T-helper 17 cell (primary cell): ENCODE measurements around the gene ECE1. TPM values are rescaled to one million over a fixed set of nuclear protein-coding genes. Genes with fewer than 3 reads are reported as not detected.
A peak's percentile ranks its signal among the peaks of the same experiment; 100 is the strongest.

Experiments
- ATAC-seq: fragments of 150-1000 bp; cut with Tn5 transposase; 2 replicates; pipeline ENCODE4 v1.10.0; 2021; ENCODE audit warnings: mild to moderate bottlenecking, moderate library complexity
- DNase-seq, 3 donors: peaks; one replicate each; pipeline versions ENCODE4 v3.0.0 to v3.0.0-alpha.2; 2020 to 2021
- H3K9me3 ChIP-seq: one replicate; pipeline ENCODE4 v1.7.0; 2013; ENCODE audit warnings: low read length, mild to moderate bottlenecking; ENCODE audit not compliant: control insufficient read depth, poor library complexity, severe bottlenecking
- H3K27ac Mint-ChIP-seq: one replicate; pipeline ENCODE4 v1.8.0; 2022; ENCODE audit warnings: mild to moderate bottlenecking, moderate library complexity, mixed read lengths
- H3K27me3 Mint-ChIP-seq: one replicate; pipeline ENCODE4 v1.8.0; 2022; ENCODE audit warnings: mixed read lengths
- H3K36me3 Mint-ChIP-seq: one replicate; pipeline ENCODE4 v1.8.0; 2022; ENCODE audit warnings: low read depth, mixed read lengths
- H3K4me1 Mint-ChIP-seq: one replicate; pipeline ENCODE4 v1.8.0; 2022; ENCODE audit warnings: mild to moderate bottlenecking, mixed read lengths
- H3K4me3 Mint-ChIP-seq: one replicate; pipeline ENCODE4 v1.8.0; 2022; ENCODE audit warnings: mild to moderate bottlenecking, moderate library complexity, mixed read lengths
- total RNA-seq, 4 donors: library from RNA in 2 of 4; stranded (reverse) in 2 of 4; gene quantifications; one replicate each; pipeline ENCODE4 v1.2.3 and lab custom pipeline; 2022 to 2026

The ECE1 gene
- total RNA-seq, 2 donors from 2014 or later: 116 to 117 TPM

- peaks cover 2% of the 10 kb centered on the region for H3K36me3 Mint-ChIP-seq
Measured at GRCh38 chr1:21271550-21271949, 18.7 kb downstream of the ECE1 start.

GRCh38 chr1:21270086-21270689 lies 20.1 kb downstream of the ECE1 start:
- H3K4me1 Mint-ChIP-seq: peaks cover 15% of the 10 kb centered on the region
- H3K4me3 Mint-ChIP-seq: peak overlapping the region; percentile 9
- ATAC-seq: peak; percentile 93
- H3K9me3 ChIP-seq: no peaks in the 10 kb centered on the region
- peak overlapping the region; percentile 62 for H3K27ac Mint-ChIP-seq
- no peaks in the 10 kb centered on the region for H3K27me3 Mint-ChIP-seq
- peaks cover 2% of the 10 kb centered on the region for H3K36me3 Mint-ChIP-seq
- peak; percentile 67 to 90 (median 69) for DNase-seq

More at GRCh38 chr1:21271550-21271949, 18.7 kb downstream of the ECE1 start:
- Mint-ChIP-seq H3K4me1 (peaks cover 17% of the 10 kb centered on the region), H3K4me3 (no peak overlapping the region), H3K27me3 (no peaks in the 10 kb centered on the region), H3K27ac (peak overlapping the region; percentile 66)
- no peaks in the 10 kb centered on the region for H3K9me3 ChIP-seq
- ATAC-seq (no peak), DNase-seq (no peak)

GRCh38 chr1:21269461-21270085 lies 20.7 kb downstream of the ECE1 start:
- H3K27ac Mint-ChIP-seq: peak overlapping the region; percentile 62
- ATAC-seq: no peak

GRCh38 chr1:21268281-21269239 lies 21.7 kb downstream of the ECE1 start:
- ATAC-seq (no peak), DNase-seq (no peak)
- H3K27me3 Mint-ChIP-seq: no peaks in the 10 kb centered on the region
- H3K36me3 Mint-ChIP-seq: peaks cover 4% of the 10 kb centered on the region
- peaks cover 20% of the 10 kb centered on the region for H3K4me1 Mint-ChIP-seq
- no peak overlapping the region for H3K27ac Mint-ChIP-seq
- no peaks in the 10 kb centered on the region for H3K9me3 ChIP-seq
- H3K4me3 Mint-ChIP-seq: no peak overlapping the region

More at GRCh38 chr1:21269461-21270085, 20.7 kb downstream of the ECE1 start:
- no peaks in the 10 kb centered on the region for H3K9me3 ChIP-seq
- peaks cover 4% of the 10 kb centered on the region for H3K36me3 Mint-ChIP-seq
- H3K4me1 Mint-ChIP-seq: peaks cover 19% of the 10 kb centered on the region
- H3K4me3 Mint-ChIP-seq: no peak overlapping the region
- no peak for DNase-seq
- no peaks in the 10 kb centered on the region for H3K27me3 Mint-ChIP-seq

- no peak for DNase-seq
- ATAC-seq: no peak
Measured at GRCh38 chr1:21267191-21268077, 22.8 kb downstream of the ECE1 start.

GRCh38 chr1:21266119-21266774 lies 24.0 kb downstream of the ECE1 start:
- ATAC-seq (no peak), DNase-seq (no peak)
- no peak overlapping the region for H3K27ac Mint-ChIP-seq
- no peaks in the 10 kb centered on the region for H3K27me3 Mint-ChIP-seq
- H3K4me3 Mint-ChIP-seq: no peak overlapping the region
- H3K9me3 ChIP-seq: no peaks in the 10 kb centered on the region
- peaks cover 4% of the 10 kb centered on the region for H3K36me3 Mint-ChIP-seq
- peaks cover 28% of the 10 kb centered on the region for H3K4me1 Mint-ChIP-seq

More at GRCh38 chr1:21267191-21268077, 22.8 kb downstream of the ECE1 start:
- H3K27ac Mint-ChIP-seq: peak overlapping the region; percentile 11
- H3K4me1 Mint-ChIP-seq: peaks cover 20% of the 10 kb centered on the region
- H3K27me3 Mint-ChIP-seq: no peaks in the 10 kb centered on the region
- no peak overlapping the region for H3K4me3 Mint-ChIP-seq
- peaks cover 4% of the 10 kb centered on the region for H3K36me3 Mint-ChIP-seq
- no peaks in the 10 kb centered on the region for H3K9me3 ChIP-seq

GRCh38 chr1:21265644-21266043 lies 24.6 kb downstream of the ECE1 start:
- no peaks in the 10 kb centered on the region for H3K9me3 ChIP-seq
- DNase-seq: no peak
- no peak for ATAC-seq
- H3K4me1 Mint-ChIP-seq: peaks cover 32% of the 10 kb centered on the region
- no peaks in the 10 kb centered on the region for H3K27me3 Mint-ChIP-seq
- no peak overlapping the region for H3K4me3 Mint-ChIP-seq
- H3K27ac Mint-ChIP-seq: no peak overlapping the region
- H3K36me3 Mint-ChIP-seq: peaks cover 9% of the 10 kb centered on the region

- H3K4me1 Mint-ChIP-seq: peaks cover 32% of the 10 kb centered on the region
- DNase-seq: no peak
- H3K27me3 Mint-ChIP-seq: no peaks in the 10 kb centered on the region
- peaks cover 9% of the 10 kb centered on the region for H3K36me3 Mint-ChIP-seq
- no peak for ATAC-seq
- H3K27ac Mint-ChIP-seq: no peak overlapping the region
- H3K4me3 Mint-ChIP-seq: no peak overlapping the region
- no peaks in the 10 kb centered on the region for H3K9me3 ChIP-seq
Measured at GRCh38 chr1:21264898-21265297, 25.4 kb downstream of the ECE1 start.

GRCh38 chr1:21263653-21264225 lies 26.5 kb downstream of the ECE1 start:
- Mint-ChIP-seq H3K27ac (no peak overlapping the region), H3K4me1 (peaks cover 40% of the 10 kb centered on the region), H3K4me3 (no peak overlapping the region), H3K36me3 (peaks cover 9% of the 10 kb centered on the region), H3K27me3 (no peaks in the 10 kb centered on the region)
- no peak for DNase-seq
- ATAC-seq: no peak
- no peaks in the 10 kb centered on the region for H3K9me3 ChIP-seq

- DNase-seq (no peak), ATAC-seq (no peak)
- no peak overlapping the region for H3K4me3 Mint-ChIP-seq
- H3K36me3 Mint-ChIP-seq: peaks cover 11% of the 10 kb centered on the region
- no peaks in the 10 kb centered on the region for H3K27me3 Mint-ChIP-seq
- H3K27ac Mint-ChIP-seq: no peak overlapping the region
- H3K9me3 ChIP-seq: no peaks in the 10 kb centered on the region
- H3K4me1 Mint-ChIP-seq: peaks cover 45% of the 10 kb centered on the region
Measured at GRCh38 chr1:21263052-21263429, 27.2 kb downstream of the ECE1 start.

GRCh38 chr1:21262293-21263051 lies 27.8 kb downstream of the ECE1 start:
- no peak for DNase-seq
- peaks cover 49% of the 10 kb centered on the region for H3K4me1 Mint-ChIP-seq
- ATAC-seq: no peak
- no peaks in the 10 kb centered on the region for H3K9me3 ChIP-seq
- H3K4me3 Mint-ChIP-seq: peak overlapping the region; percentile 31
- H3K27ac Mint-ChIP-seq: peak overlapping the region; percentile 87
- H3K36me3 Mint-ChIP-seq: peaks cover 11% of the 10 kb centered on the region
- no peaks in the 10 kb centered on the region for H3K27me3 Mint-ChIP-seq
